ENCODE results near the gene PGC.

PGC gene

DNA sequence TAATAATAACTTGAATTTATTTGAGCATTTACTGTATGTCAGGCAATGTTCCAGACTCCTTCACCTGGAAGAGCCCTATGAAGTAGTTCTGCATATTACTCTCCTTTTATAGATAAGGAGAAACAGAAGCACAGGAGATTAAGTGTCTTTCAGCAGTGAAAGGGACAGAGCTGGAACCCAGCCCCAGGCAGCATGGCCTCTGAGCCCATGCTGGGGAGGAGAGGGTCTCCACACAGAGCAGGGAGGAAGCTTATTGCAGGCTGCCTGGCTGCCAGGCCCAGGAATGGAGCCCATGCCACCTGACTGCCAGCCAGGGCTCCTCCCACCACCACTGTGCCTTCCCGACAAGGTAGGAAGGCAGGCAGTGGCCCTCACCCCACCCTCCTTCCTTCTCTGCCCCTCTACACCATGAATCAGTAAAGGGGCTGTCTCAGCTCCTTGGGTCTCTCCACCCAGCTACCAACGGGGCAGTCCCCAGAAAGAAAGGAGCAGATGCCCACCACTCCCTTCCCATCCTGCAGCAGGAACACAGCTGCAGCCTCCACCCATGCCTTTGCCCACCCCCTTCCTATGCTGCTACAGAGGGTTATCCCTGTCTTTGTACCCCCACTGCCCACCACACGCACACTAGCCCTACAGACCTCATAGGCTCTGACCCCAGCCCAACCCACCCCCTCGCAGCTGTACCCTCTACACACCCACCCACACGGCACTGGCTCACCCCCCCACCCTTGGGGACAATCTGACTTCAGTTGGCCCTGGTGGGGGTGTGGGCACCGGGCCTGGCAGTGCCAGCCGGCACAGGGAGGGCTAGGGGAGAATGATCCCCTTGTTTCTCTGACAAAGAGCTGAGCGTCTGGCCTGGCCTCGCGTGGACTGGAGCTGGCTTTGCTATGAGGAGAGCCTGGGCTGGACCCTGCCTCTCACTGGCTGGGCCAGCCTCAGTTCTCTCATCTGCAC lies 53.6 kb downstream of the PGC start:
- no peak for DNase-seq

DNA sequence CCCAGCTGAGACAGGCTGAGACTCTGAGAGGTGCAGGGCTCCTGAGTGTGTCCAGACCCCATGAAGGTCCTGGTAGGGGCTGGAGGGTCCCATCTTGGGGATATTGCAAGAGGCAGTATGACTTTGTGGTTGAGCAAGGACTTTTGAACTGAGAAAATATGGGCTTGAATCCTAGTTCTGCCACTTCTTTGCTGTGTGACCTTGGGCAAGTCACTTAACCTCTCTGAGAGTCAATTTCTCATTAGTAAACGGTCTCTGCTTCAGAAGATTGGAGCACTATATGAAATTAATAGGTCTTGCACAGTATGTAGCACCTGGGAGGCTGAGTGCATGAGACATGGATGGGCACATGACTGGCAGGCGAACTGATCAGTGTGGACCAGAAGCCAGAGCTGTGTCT lies 54.5 kb downstream of the PGC start:
- no peak for DNase-seq

DNA sequence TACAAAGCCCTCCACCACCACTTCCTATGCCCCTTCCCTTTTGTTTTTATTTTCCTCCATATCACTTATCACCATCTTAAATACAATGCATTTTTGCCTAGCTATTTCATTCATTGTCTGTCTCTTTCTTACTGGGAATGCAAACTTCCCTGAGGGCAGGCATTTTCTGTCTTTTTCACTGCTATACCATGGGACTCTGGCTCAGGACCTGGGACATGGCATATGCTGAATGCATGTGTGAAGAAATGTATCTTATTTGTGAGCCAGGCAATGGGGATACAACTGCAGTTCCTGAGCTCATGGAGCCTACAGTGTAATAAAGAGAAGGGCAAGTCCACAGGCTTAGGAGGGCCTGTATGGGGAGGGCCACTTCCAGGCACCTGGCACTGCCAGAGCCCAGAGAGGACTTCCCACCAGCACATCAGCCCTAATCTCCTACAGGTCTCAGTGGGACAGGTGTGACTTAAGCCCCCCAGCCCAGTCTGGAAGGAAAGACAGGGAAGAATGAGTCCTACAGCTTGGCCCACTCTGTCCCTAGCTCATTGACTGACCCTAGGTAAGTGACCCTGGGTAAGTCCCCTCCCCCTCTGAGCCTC lies 55.0 kb downstream of the PGC start:
- DNase-seq, result no peak

DNA sequence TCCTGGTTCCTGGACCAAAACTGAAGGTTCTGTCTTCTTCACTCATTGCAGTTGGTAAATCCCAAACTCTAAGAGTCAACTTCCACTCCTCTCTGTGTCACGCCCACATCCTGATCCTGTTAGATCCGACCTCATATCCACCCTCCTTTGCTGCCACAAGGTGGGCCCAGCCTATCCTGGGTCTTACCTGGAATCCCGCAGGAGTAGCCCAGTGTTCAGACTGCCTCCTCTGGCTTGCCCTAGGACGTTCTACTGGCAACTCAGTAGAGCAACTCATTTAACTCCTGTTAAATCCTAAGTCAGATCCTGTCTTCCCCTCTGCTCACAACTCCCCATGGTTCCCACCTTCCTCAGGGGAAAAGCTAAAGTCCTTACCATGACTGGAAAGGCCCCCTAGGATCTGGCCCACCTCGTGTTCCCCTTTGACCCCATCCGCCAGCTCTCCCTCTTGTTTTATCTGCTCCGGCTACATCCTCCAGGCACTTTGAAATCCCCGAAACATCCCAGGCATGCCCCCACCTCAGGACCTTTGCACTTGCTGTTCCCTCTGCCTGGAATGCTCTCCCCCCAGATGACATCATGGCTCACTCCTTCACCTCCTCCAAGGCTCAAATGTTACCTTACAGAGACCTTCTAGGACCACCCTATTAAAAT lies 55.6 kb downstream of the PGC start:
- DNase-seq, result no peak

DNA sequence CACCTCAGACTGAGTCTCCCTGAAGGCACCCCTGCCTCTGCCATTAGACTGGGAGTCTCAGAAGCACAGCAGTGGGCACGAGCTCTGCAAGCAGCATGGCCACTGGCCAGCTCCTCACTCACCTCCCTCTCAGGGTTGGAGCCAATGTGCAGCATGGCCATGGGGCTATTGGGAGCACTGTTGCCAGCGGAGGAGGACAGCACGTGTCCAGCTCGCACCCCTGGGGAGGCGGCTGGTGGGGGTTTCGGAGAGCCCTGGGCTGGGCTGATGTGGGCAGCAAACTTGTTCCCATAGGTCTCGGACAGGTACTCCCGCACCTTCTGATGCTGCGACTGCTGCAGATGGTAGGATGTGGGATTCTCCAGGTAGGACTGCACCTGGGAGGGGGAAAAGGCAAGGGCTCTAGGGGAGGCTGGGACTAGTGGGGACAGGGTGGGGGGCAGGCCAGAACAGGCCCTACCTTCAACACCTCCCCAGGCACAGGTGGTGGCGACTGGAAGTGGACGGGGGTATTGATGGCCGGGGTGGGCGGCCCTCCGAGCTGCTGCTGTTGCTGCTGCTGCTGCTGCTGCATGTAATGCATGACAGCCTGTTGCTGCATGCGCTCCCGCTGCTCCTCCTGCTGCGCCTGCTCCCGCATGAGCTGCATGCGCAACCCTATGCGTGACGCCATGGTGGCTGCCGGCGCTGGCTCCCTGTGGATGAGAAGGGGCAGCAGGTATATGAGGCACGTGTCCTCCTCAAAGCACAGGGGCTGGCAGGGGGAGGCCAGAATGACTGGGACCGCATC lies 56.5 kb downstream of the PGC start:
- DNase-seq, result no peak

DNA sequence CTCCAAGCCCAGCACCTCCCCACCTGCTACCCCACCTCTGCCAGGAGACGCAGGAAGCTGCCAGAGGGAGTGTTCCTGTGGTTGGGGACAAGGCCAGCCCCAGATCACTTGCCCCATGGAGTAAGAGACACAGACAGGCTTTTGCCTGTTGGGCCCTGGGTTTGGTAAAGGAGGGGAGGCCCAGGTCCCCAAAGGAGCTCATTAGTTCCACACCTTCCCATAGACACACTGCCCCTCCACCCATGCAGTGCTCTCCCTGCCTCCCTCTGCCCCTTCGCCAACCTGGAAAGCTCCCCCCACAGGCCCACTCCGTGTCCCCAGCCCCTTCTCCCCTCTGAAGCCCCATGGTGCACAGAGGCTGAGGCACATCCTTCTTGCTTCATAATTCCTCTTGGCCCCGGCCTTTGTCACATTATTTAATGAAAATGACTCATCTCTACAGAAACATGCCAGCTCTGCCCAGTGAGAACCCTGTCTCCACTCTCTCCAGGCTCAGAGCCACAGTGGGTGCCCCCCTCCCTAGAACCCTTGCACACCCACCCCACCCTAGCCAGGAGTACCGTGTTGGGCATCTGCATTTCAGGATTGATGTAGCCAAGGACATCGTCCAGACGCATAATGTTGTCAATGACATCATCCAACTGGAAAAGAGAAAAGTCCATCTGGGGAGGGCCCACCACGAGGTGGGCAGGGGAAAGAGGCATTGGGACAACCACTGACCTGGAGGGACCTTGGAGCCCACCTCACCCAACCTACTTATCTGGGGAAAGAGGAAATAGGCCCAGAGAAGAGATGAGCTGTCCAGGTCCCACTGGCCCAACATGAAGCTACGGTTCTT lies 57.8 kb downstream of the PGC start:
- no peak for DNase-seq

DNA sequence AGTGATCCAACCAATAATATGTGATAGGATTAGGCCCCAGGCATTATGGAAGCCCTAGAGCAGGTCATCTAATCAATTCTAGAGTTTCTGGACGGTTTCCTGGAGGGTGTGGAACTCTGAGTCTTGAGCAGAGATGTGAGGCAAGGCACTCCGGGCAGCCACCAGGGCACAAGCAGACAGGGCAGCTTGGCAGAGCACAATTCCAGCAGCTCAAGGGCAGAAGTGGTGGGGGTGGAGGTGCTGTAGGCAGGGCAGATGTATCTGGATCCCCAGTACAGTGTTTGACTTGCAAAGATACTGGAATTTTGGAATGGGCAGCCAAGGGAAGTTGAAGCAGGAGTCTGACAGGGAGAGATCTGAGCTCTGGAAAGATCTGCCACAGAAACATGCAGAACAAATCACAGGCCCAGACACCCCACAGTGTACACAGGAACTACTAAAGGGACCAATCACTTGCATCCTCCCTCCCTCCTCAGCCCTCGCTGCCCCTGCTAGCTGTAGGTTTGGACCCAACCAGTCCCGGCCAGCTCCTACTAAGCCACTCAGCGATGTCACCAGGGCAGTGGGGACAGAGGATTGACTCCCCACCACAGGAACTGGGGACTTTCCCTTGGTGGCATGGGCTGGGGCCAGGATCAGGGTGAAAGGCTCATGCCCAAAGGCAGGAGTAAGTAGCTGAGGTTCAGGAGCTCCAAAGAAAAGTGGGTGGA lies 58.8 kb downstream of the PGC start:
- DNase-seq, result no peak

DNA sequence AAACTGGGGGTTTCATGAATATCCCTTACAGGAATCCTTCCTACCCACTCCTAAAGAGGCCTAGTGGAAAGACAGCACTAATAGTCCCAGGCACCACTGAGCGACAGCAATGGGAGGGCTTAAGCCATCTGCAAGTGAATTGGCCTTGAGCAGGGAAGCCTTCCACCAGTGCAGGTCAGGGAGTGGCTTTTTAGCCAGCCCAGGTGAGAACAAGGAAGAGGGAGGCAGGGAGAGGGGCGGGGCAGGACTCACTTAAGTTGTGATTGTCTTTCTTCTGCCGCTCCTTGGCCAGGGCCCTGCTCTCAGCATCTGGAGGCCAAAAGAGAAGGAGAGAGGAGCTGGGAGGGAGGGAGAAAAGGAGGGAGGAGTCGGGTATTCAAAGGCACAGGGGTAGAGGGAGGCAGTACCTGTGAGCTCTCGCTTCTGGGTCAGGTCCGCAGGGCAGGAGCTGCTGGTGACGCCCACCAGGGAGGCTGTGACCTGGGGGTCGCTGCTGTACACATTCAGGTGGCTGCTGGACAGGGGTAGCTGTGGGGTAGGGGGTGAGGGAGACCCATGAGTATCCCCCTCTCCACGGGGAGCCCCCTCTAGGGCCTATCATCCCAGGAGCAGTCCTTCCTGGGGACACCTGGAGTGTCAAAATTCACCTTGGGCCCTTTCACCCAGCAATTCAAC lies 59.6 kb downstream of the PGC start:
- DNase-seq, result no peak

Data from hematopoietic multipotent progenitor cell treated with erythropoietin and hydrocortisone succinate and interleukin-3 and kit ligand, for 8 days (in vitro differentiated cells).